ENCODE results near the gene FOXA2.

The FOXA2 gene

DNA sequence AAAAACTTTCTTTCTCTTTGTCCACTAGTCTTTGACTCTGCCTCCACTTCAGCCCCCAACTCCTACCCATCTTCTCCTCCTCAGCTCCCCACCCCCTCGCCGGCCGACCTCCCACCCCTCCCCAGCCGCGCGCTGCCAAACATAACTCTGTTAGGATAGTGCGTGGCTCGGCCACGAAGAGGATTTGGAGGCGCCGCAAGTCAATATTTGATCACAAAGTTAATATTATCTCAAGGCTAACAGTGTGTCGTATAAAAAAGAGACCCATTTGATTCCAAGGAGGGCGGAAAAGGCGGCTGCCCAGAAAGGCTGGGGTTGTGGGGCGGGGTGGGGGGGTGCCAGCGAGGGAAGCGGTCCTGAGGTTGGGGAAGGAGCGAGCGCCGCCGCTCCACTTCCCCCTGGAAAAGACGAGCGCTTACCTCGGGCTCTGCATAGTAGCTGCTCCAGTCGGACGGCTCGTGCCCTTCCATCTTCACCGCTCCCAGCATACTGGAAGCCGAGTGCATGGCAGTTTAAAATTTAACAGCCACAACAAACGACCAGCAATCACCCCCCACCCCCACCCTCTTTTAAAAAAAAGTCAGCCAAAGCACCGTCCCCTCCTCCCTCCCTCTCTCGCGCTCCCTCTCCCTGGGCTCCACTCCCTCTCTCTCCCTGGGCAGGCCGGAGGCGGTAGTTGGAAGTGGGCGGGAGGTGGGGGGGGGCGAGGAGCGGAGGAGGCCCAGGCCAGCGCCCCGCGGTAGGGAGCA, 425 bp downstream of the FOXA2 start:
- DNase-seq (ENCODE audit: low read depth in 2 of 2) = no peak

DNA sequence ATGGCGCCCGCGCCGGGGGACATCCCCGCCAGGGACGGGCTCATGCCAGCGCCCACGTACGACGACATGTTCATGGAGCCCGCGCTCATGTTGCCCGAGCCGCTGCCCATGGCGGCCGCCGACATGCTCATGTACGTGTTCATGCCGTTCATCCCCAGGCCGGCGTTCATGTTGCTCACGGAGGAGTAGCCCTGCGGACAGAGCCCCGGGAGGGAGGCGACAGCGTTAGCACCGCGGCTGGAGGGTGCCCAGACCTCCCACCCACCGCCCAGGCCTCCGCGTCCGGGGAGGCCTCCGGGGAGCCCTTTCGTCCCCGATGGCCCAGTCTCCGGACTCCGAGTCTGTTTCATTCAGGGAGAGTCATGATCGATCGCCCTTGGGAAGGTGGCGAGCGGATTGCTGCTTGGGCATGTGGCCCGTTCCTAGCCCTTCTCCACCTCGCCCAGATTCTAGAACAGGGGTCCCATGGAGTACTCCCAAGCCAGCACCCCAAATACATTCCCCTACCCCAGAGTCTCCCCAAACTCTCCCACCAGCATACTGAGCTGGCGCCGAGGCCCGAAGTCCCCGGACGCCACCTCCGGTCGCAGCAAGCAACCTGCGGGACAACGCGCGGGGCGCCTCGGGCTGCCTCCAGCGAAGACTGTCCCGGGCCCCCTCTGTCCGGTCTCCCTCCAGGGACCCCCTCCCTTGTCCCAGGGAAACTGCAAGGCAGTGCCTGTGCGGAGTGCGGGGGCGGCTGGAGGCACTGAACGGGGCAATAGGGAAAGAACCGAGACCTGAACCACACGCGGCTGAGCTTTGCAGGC, 1.2 kb downstream of the FOXA2 start:
- no peak for DNase-seq (ENCODE audit: low read depth in 2 of 2)

DNA sequence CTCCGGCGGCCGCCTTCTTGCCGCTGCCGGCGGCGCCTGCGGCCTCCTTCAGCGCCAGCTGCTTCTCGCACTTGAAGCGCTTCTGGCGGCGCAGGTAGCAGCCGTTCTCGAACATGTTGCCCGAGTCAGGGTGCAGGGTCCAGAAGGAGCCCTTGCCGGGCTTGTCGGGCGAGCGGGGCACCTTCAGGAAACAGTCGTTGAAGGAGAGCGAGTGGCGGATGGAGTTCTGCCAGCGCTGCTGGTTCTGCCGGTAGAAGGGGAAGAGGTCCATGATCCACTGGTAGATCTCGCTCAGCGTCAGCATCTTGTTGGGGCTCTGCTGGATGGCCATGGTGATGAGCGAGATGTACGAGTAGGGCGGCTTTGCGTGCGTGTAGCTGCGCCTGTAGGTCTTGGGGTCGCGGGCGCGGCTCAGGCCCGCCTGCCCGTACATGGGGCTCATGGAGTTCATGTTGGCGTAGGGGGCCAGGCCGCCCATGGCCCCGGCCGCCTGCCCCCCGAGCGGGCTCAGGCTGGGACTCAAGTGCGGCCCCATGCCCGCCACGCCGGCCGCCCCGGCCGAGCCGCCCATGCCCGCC, 1.9 kb downstream of the FOXA2 start:
- DNase-seq (ENCODE audit: low read depth in 2 of 2) = no peak

DNA sequence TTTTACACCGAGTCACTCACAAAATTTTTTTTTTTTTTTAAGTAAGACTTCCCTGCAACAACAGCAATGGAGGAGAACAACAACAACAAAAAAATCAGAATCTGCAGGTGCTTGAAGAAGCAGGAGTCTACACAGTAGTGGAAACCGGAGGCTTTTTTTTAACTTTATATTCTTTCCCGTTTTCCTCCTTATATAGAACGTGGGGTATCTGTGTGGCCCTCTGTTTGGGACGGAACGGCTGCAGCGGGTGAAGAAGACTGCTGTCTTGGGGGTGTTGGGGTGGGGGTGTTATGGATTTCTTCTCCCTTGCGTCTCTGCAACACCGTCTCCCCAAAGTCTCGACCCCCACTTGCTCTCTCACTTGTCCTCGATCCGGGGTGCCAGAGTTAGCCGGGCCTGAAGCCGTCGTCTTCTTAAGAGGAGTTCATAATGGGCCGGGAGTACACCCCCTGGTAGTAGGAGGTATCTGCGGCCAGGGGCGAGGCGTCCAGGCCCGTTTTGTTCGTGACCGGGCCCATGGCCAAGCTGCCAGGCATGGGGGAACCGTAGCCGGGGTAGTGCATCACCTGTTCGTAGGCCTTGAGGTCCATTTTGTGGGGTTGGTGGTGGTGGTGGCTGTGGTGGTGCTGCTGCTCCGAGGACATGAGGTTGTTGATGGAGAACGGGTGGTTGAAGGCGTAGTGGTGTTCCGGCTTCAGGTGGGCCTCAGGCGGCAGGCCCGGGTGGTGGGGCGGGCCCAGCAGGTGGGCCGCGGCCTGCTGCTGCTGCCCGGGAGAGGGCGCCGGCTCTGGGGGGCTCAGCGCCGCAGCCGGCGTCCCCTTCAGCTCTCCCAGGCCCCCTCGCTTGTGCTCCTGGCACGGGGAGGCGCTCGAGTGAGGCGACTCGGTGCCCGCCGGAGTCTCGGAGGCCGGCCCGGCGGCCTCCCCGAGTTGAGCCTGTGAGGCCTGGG, 2.7 kb downstream of the FOXA2 start:
- DNase-seq (ENCODE audit: low read depth in 2 of 2) = no peak

DNA sequence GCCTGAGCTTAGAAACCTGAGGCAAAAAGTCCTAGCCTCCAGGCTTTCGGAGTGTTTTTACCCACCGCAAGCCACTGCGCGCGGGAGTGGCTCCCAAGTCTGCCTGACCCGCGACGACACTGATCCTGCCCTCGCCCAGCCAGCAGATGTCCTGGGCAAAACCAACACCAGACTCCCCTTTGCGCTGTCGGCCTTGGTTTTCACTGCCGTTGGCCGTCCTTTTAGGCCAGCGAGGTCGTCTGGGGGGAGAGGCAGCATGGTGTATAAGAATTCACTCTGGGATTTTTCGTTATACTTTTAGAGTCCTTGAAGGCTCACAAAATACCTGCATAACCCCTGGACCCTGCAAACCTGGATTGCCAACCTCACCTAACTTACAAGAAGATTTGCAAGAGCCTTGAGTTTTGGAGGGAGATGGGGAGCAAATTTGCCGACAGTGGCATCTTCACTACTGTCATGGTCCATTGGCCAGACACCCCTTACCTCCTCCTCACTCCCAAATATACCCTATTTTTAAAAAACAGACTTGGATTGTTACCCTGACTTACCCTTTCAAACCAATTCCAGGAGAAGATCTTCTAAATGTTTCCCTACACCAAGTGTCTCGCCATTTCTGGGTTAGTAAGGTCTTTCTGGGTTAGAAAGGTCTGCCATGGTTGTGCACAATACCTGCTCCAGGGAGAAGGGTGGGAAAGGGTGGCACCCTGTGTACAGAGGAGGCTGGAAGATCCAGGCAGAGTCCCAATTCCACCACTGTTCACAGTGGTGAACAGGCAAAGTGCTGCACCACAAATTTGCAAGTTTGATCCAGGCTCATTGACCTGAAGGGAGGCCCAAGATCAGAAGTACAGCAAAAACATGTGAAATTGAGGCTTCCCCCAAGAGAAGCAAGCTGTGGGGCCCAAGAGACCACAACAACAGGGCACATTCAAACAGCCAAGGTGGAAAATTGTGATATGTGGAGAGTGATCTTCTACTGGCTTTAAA, 4.4 kb downstream of the FOXA2 start:
- no peak for DNase-seq (ENCODE audit: low read depth in 2 of 2)

DNA sequence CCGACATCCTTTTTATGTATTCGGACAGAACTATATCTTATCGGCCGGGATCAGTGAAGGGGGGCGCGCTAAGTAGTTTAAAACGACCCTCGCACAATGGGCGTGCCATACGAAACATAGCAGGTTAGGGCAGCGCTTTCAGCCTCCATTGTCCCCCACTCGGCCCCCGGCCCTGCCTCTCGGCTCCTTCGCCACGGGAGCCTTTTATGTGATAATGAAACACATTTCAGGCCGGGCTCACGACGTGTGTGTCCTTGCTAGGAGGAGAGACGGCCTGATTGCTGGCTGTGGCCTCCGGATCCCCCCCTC, 5.3 kb downstream of the FOXA2 start:
- DNase-seq (ENCODE audit: low read depth in 2 of 2) = no peak

DNA sequence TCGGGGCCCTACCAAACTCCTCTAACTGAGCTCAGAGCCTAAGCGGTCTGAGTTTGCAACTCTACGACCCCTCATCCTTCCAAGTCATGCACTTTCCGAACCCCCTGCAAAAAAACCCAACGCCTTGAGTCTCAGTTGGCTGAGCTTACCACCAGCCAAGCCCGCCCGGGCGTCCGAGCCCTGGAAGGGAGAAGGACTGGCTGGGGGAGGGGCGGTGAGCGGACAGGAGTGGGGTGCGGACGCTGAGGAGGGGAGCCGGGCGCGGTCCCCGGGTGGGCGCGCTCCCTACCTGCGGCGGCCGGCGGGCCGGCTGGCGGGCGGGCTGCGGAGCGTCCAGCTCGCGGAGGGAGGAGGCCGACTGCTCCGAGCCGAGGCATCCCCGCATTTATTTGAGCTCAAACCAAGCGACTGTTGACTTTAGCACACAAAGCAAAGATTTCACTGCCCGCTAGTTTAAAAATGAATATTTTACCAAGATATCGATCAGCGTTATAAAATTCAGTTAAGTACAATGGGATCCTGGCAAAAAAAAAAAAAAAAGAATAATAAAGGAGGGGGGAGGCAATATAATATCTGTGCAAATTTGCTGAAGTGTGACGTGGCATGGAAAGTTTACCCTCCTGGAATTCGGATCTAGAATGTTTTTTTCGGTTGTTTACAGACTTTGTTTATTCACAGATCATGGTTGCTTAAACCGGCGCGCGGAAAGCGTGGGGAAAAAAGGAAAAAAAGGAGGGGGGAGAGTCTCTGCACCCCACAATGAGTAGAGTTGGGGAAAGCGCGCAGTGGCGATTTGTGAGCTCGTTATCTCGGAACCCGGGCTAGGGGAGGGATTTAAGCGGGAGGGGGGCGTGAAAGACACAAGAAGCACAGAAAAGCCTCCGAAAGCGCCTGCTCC, 5.9 kb downstream of the FOXA2 start:
- DNase-seq (ENCODE audit: low read depth in 2 of 2) = no peak

DNA sequence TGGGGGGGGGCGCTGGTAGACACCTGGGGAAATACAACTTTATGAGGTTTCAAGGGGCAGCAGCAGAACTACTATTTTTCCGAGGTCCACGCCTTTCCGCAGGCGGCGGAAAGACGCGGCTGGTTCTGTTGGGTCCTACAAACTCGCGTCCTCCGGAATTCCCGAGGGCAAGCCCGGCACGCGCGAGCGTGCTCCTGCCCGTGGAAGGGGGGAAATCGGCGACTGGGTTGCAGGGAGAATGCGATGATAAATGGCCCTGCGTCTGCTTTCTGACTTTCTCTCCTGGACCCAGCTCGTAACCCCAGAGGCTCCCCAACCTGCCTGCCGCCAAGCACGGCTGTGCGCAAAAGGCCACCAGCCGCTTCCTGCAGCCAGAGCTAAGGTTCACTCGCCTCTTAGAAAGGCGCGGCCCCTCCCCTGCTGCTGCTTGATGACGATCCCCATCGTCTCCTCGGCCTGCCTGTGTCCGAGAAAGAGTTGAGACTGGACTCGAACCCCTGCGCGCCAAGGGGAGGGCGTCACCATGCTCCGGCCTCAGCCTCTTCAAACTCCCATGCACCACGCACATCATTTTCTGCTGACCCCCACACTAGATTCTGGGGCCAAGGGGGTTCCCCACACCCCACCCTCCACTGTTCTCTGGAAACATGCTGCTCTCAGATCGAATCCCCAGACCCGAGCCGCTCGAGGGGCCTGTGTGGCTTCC, 6.7 kb downstream of the FOXA2 start:
- no peak for DNase-seq (ENCODE audit: low read depth in 2 of 2)

DNA sequence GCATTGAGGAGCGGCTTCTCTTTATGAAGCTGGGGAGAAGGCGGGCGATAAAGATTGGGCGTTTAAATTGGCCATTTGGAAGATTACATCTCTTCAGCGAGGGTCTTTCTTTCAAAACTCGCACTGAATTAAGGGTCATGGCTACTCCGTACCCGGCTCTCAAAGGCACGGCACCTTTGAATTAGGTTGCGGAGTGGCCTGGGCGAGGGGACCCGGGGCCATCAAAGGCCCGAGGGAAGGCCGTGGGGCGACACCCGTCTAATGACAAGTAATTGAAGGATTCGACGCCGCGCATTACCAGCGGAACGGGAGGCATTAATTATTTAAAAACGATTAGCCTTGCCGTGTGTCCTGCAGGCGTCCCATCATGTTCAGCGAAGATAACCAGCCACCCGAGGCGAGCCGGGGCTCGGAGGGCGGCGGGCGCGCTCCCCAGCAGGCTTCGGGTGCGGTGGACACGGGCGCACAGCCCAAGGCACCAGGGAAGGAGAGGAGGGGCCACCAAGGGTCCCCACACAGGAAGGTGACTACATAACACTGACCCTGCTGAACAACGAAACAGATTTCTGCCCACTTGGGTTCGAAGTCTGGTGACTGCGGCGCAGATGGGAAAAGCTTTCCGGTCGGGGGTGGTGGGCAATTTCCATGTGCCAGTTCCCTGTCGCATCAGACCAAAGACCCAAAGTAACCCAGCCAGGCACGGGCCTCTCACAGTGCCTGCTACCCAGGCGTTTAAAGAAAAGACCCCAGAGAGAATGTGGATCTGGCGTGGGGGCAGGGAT, 7.4 kb downstream of the FOXA2 start:
- no peak for DNase-seq (ENCODE audit: low read depth in 2 of 2)

DNA sequence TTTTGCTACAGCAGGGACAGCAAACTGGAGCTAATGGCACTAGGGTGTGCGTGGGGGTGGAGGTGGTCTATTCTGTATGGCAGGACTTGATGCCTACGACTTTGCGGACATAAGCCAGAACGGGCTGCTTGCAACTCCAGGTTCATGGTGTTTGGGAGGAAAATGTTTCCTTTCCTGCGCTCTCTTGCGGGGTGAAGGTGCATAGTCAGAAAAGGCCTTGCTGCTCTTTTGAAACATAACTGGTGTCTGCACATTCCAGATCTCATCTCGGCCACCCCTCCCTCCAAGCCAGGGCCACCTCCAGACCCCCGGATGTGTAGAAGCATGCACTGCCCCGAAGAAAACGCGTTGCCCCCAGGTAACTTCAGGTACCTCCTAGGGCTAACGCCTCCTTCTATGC, 8.1 kb downstream of the FOXA2 start:
- DNase-seq (ENCODE audit: low read depth in 2 of 2) = no peak

DNA sequence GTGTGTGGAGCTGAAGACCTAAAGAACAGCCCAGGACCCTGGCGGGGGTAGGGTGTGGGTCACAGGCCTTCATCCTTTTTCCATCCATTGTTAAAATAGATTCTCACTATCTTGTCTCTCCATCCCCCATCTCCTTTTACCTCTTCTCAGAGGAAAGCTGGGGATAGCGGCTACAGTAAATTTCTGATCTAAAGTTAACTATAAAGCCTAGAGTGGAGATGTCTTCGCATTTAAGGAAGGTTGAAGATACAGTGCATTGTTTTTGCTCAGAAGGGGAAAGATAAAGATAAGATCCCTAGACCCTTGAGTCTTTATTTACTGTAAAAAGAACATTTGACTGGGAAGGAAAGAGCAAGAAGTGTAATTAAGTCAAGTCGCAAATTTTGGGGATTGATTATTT, 8.6 kb downstream of the FOXA2 start:
- no peak for DNase-seq (ENCODE audit: low read depth in 2 of 2)

DNA sequence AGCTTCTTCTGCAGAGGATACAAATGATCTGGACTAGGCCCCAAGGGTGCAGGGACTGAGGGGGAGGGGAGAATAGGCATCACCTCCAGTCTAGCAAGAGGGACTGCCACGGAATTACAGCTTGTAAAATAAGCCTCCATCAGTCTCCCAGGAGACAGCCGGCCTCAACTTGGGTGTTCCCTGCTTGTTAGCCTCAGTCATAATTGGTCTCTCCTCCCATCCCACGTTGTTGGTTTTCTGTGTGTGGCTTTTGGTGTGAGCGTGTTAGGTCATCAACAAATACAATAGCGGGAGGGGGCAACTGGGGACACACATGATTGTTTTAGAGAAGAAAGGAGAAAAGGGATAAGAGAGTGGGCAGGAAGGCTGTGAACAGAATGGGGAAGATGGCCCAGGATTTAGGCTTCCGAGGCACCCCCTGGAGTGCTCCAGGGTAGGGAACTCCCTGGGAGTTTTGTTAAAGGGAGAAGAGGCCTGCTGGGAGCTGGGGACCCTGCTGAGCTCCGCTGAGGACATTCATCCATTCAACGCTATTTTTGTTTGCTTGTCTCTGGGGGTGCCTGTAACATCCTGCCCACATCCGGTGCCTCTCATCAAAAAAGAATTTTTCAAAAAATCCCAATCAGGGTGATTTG, 9.2 kb downstream of the FOXA2 start:
- no peak for DNase-seq (ENCODE audit: low read depth in 2 of 2)

DNA sequence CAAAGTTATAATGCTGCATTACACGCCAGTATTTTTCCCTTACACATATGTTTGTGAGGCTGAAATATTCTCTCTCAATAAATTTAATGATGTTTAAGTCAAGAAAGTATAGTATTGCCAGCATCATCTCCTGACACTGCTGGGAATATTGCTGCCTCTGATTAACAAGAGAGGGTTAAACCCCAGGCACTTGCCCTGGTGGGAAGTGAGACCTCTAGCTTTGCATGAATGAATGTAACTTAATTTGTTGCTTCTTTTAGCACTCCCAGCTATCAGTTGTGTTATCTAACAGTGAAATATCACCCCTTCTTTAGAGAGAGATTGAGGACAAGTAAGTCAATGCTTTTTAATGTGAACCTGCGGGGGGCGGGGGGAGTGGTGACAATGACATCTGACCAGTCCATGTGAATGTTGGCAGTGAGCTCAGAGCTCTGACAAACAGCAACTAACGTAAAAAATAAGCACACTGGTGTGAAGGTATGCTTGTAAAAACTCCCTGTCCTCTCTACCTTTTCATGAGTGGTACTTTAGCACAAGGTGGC, 9.8 kb downstream of the FOXA2 start:
- no peak for DNase-seq (ENCODE audit: low read depth in 2 of 2)

DNA sequence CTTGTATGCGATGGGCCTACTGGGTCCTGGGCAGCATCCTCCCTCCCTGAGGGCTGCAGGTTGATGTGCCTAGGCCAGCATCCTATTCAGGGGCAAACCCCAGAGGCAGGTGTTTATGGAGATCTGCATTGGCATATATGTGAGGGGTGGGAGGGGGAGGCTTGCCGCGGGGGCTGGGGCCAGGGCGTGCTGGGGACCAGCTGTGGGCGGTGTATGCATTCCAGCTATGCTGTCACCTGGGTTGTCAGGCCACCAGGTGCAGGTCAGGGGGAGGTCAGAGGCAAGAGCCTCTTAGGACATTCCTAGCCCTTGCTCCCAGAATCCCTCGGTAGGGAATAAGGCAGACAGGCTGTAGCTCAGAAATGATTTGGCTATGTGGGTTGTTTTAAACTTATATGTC, 11.9 kb downstream of the FOXA2 start:
- DNase-seq (ENCODE audit: low read depth in 2 of 2) = no peak

DNA sequence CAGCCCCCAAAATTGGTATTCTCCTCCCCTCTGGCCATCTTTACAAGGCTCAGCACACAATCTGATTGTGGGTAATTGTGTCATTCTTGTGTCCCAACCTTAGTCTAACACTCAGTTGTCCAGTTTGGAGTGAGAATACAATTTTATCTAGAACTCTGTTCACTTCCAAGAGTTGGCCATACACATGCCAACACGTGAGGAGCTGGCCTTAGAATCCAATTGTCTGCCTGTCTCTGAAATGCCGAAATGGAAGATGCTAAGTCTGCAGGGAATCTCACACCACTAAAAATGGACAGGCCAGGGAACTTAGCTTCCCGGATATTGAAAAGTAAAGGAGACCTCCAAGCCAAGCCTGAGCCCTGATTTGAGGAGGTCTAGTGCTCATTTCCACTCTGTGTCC, 12.3 kb downstream of the FOXA2 start:
- DNase-seq (ENCODE audit: low read depth in 2 of 2) = no peak

DNA sequence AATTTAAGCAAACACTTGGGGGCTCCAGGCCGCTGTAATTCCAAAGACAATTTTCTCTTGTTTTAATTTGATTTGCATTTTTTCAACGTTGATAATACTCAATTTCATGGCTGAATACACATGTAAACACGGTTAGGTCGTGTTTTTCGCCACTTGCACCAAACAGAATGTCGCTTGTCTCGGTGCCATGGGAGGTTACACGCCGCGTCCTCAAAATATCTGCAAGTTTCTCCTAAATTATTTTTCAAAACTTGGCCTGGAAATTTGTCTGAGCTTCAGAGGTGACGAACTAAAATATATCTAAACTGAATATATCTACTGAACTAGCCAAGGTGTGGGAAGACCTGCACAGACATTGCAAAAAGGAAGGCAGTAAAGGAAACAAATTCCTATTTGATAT, 15.0 kb downstream of the FOXA2 start:
- DNase-seq (ENCODE audit: low read depth in 2 of 2) = no peak

DNA sequence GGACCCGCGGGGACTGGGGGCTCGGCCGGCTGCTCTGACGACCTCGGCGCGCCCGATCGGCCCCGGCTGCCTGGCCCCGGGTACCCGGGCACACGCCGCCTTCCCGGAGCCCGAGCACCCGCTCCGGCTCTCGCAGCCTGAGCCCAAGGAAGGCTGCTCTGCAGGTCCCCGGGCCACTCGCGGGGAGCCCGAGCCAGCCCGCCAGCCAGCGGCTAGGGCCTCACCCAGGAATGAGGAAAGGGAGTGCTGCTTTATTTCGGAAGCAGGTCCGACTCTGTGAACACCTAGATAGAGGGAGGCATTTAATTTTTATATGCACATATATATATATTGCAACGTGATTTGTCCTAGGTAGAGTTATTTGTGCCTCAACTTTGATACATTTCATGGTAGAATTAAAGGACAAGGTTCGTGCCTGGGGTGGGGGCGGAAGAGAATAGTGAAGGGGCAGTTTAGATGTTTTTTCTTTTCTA, 15.5 kb downstream of the FOXA2 start:
- no peak for DNase-seq (ENCODE audit: low read depth in 2 of 2)

All from stimulated activated CD4-positive, alpha-beta T cell treated with anti-CD3 and anti-CD28 coated beads, Interleukin-1b, Interleukin-23, amount 100 ng/mL, for 4 hours (primary cell).